ENCODE data around the gene NAXE.

GRCh38 chr1:156612666-156613065 is 21.1 kb downstream of the NAXE start:
- TF ChIP-seq CREB5 (CRISPR knock-in tag; IDR thresholded peaks at IDR 0.05; ENCODE audit: low read depth): no peak
- no peak for TF ChIP-seq POU6F1 (CRISPR knock-in tag; IDR thresholded peaks at IDR 0.05; ENCODE audit: borderline replicate concordance, low read depth)
- TF ChIP-seq RARB (CRISPR knock-in tag; IDR thresholded peaks at IDR 0.05): no peak
- no peak for TF ChIP-seq ZFP30 (CRISPR knock-in tag; IDR thresholded peaks at IDR 0.05)
- no peak for TF ChIP-seq TOX (CRISPR knock-in tag; IDR thresholded peaks at IDR 0.05; ENCODE audit: borderline replicate concordance)
- no peak for TF ChIP-seq TSHZ2 (CRISPR knock-in tag; IDR thresholded peaks at IDR 0.05)
- no peak for TF ChIP-seq ZFP3 (CRISPR knock-in tag; IDR thresholded peaks at IDR 0.05)

Data from SK-N-SH treated with all-trans-retinoic acid at 6 μM for 48 hours (cell line).